Endometrial microvascular endothelial cells (primary cell): ENCODE data around the gene HNF4A. TPM values are rescaled to one million over a fixed set of nuclear protein-coding genes. Genes with fewer than 3 reads are reported as not detected.

Experiments
- in situ Hi-C: cut with HindIII; loops from 2 replicates; pipeline ENCODE4 v1.10.0; 2017; ENCODE audit warnings: low sequenced_read_pairs, low pct_unique_long_range_greater_than_20kb; ENCODE audit errors: inconsistent ontology term
- total RNA-seq: library from RNA; depleted of rRNA; stranded (reverse); fragments of >200 nt; gene quantifications from one replicate; pipeline ENCODE4 v1.2.3, GENCODE V29; 2015; ENCODE audit errors: inconsistent ontology term

The HNF4A gene
- total RNA-seq, 1 donor from 2014 or later = not detected

- in situ Hi-C loops = no loop called here
These were observed 120.4 kb downstream of the HNF4A start, which contains the start of gene TTPAL for GRCh38 chr20:44475694-44476560. TSS of gene TTPAL (plus strand) at chr20:44475874. CDS start at chr20:44480000, 4,126 bp downstream.

- in situ Hi-C loops = no loop called here
These were observed 121.7 kb downstream of the HNF4A start for GRCh38 chr20:44477151-44477550.

GRCh38 chr20:44478206-44478605 lies 122.7 kb downstream of the HNF4A start:
- in situ Hi-C loops = no loop called here

GRCh38 chr20:44479643-44480042 lies 124.1 kb downstream of the HNF4A start:
- in situ Hi-C loops = no loop called here

GRCh38 chr20:44480097-44480496 lies 124.6 kb downstream of the HNF4A start:
- in situ Hi-C loops = no loop called here

- in situ Hi-C loops = no loop called here
These were observed 126.4 kb downstream of the HNF4A start for GRCh38 chr20:44481719-44482416.

- in situ Hi-C loops = no loop called here
These were observed 127.6 kb downstream of the HNF4A start for GRCh38 chr20:44483112-44483511.

Other genes with a start within 250 kb of the HNF4A start
- gene JPH2, start 168.5 kb upstream of the HNF4A start, total RNA-seq = 0.28 TPM
- 36.9 TPM for gene OSER1, start 144.9 kb upstream of the HNF4A start, total RNA-seq
- gene GDAP1L1, start 108.4 kb upstream of the HNF4A start, total RNA-seq = not detected
- 9.2 TPM for gene FITM2, start 44.5 kb upstream of the HNF4A start, total RNA-seq
- gene R3HDML, start 18.7 kb upstream of the HNF4A start, total RNA-seq = not detected
- 4.6 TPM for gene TTPAL, start 120.2 kb downstream of the HNF4A start, total RNA-seq
- gene SERINC3, start 166.4 kb downstream of the HNF4A start, total RNA-seq = 100.0 TPM
- gene PKIG, start 226.9 kb downstream of the HNF4A start, total RNA-seq = 147 TPM